ENCODE results near the gene PSG6.
"Not testable (repeated sequence)": the region's sequence is repeated elsewhere in the genome, so short reads cannot be mapped to it uniquely, and the experiment has no call there.

Gene PSG6

GRCh38 chr19:42911731-42912130 lies 6.0 kb downstream of the PSG6 start:
- in situ Hi-C loops (cut with MboI; ENCODE audit: low sequenced_read_pairs) = not testable (repeated sequence)

GRCh38 chr19:42906162-42906561 lies 11.5 kb downstream of the PSG6 start:
- in situ Hi-C loops (cut with MboI; ENCODE audit: low sequenced_read_pairs) = not testable (repeated sequence)

GRCh38 chr19:42900561-42900960 lies 17.1 kb downstream of the PSG6 start:
- in situ Hi-C loops (cut with MboI; ENCODE audit: low sequenced_read_pairs) = not testable (repeated sequence)

DNA sequence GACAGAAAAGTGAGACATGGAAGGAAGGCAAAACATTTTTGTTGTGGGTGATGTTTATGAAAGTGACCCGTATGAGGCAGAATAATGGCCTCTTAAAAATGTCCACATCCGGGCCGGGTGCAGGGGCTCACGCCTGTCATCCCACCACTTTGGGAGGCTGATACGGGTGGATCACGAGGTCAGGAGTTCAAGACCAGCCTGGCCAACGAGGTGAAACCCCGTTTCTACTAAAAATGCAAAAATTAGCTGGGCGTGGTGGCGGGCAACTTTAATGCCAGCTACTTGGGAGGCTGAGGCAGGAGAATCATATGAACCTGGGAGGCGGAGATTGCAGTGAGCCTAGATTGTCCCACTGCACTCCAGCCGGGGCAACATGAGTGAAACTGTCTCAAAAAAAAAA lies 18.0 kb downstream of the PSG6 start:
- in situ Hi-C loops (cut with MboI; ENCODE audit: low sequenced_read_pairs) = not testable (repeated sequence)

- in situ Hi-C loops (cut with MboI; ENCODE audit: low sequenced_read_pairs) = not testable (repeated sequence)
These were observed 18.6 kb downstream of the PSG6 start for GRCh38 chr19:42899110-42899509.

GRCh38 chr19:42898656-42899055 lies 19.0 kb downstream of the PSG6 start:
- in situ Hi-C loops (cut with MboI; ENCODE audit: low sequenced_read_pairs) = not testable (repeated sequence)

DNA sequence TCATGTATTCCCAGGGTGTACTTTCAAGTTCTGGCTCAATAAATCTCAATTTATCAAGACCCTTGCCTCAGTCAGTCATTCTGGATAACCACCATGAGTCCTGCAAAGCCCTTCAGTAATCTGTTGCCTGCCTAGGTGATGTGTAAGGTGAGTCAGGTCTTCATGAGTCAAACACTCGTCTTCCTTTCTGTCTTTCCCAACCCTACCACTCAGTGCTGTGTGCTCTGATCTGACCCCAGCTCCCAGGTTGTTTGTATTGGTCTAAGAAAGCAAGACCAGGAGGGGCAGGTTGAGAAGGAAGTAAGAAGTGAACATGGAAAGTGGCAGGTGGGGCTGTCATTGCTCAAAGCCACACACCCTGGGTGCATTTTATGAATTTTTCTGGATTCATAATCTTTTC lies 20.0 kb downstream of the PSG6 start:
- in situ Hi-C loops (cut with MboI; ENCODE audit: low sequenced_read_pairs) = not testable (repeated sequence)

- in situ Hi-C loops (cut with MboI; ENCODE audit: low sequenced_read_pairs) = not testable (repeated sequence)
These were observed 27.2 kb downstream of the PSG6 start for GRCh38 chr19:42890446-42890845.

DNA sequence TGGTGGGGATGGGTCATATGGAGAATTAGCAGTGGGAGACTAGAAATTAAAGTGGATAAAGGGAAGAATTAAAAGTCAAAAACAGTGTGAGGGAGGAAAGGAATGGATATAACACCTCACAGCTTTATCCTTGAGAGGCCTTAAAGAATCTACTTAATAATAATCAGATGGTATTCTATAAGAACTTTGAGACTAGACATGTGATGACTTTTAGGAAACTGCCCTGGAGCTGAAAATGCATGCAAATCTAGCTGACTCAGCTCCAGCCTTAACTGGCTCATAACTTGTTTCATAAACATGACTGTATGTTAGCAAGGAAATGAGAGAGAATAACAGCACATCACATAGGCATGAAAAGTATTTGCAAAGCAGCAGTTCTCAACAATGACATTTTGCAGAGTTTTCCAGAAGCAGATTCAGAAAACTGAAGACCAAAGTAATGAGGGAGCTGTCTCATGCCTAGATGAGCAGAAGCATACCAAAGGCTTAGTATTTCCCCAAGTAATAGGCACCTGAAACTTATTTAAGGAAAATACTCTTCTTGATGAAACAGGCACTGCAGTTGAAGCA lies 29.7 kb downstream of the PSG6 start:
- in situ Hi-C loops (cut with MboI; ENCODE audit: low sequenced_read_pairs) = not testable (repeated sequence)

GRCh38 chr19:42882730-42883129 lies 35.0 kb downstream of the PSG6 start:
- in situ Hi-C loops (cut with MboI; ENCODE audit: low sequenced_read_pairs) = not testable (repeated sequence)

DNA sequence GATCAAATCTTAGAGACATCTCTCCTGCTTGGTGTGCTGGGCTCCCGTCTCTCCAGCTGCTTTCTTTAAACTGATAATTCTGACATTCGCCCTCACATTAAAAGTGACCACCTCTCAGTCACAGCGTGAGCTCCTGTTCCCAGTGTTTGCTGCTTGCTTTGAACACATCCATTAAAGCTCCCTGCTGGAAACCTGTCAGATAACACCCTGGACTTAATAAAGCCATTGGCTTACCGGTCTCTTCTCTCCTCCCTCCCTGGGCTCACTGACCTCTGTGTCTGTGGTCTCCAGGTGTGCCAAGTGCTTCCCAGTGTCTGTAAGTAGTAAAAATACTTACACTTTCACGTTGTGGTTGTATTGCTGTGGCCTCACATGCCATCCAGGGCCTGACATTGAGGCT lies 35.7 kb downstream of the PSG6 start:
- in situ Hi-C loops (cut with MboI; ENCODE audit: low sequenced_read_pairs) = not testable (repeated sequence)

DNA sequence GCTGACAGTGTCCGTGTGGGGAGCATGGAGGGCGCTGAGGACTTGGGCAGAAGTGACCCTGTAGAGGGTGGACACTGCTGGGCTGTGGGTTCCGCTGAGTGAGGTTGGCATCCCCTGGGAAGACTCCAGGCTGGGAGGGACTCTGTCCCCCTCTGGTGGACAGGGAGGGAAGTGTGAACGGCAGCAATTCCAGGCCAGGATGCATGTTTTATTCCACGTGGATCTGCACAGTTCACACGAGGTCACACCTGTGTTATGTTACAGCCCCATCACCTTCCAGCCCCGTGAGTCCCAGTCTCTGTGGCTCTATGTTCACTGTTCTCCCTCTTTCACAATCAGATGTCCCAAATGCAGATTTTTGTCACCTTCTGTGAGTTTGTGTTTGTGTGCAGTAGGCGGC lies 36.4 kb downstream of the PSG6 start:
- in situ Hi-C loops (cut with MboI; ENCODE audit: low sequenced_read_pairs) = not testable (repeated sequence)

GRCh38 chr19:42880621-42881020 lies 37.1 kb downstream of the PSG6 start:
- in situ Hi-C loops (cut with MboI; ENCODE audit: low sequenced_read_pairs) = not testable (repeated sequence)

GRCh38 chr19:42879613-42880012 lies 38.1 kb downstream of the PSG6 start, which contains the start of gene PSG1:
Gene PSG1, minus strand, starts transcription at chr19:42879713. Its CDS starts 132 bp downstream, at chr19:42879581.
- in situ Hi-C loops (cut with MboI; ENCODE audit: low sequenced_read_pairs) = no loop called here

DNA sequence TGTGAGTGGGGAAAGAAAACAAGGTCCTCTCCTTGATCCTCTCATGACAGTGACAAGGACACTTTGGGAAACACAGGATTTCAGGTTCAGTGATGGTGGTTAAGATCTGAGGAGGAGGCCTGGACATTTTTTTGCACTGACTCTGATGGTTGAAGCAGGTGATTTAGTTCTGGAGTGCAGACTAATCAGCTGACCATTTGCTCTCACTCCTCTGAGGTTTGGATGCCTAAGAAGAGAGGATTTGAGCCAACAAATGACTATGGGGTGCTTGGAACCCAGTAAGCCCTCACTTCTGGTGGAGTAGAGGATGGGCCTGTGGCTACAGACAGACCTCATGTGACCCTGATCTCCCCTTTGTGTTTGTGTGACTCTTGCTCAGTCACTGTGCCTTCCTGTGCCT lies 41.1 kb downstream of the PSG6 start:
- in situ Hi-C loops (cut with MboI; ENCODE audit: low sequenced_read_pairs) = not testable (repeated sequence)

GRCh38 chr19:42875881-42876280 lies 41.8 kb downstream of the PSG6 start:
- in situ Hi-C loops (cut with MboI; ENCODE audit: low sequenced_read_pairs) = not testable (repeated sequence)

DNA sequence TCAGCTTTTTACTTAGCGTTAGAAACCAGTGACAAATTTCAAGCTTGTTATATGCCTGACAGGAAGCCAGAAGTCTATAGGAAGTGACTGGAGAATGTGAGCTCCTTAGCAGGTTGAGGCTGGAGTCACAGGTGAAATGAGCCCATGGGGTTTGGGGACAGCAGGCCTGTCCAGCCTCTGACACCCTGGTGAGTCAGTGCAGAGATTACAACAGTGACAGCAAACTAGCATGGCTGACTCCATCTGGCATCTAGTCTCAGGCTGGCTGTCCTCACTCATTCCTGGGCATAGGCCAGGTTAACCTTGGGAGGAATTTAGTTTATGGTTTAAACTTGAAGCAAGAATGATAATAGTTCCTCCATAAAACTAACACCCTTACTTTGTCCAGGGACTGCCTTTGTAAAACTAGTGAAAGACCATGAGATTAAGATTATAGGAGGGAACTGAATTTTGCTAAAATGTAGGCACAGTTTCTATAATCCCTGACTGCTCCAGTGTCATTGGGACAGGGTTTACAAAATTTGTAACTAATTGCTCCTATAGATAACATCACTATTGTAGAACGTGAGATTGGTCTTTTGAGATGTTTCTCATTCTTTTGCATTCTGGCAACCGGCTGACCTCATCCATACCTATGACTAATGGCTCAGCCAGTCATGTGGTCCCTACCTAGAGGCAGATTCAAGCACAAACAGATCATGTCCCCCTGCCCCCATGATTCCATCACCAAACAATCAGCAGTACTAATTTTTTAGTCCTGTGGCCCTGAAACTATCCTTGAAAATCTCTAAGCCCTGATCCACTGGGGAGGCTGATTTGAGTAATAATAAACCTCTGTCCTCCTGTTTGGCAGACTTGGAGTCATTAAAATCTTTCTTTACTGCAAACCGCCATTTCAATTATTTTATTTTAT lies 42.5 kb downstream of the PSG6 start:
- in situ Hi-C loops (cut with MboI; ENCODE audit: low sequenced_read_pairs) = not testable (repeated sequence)

DNA sequence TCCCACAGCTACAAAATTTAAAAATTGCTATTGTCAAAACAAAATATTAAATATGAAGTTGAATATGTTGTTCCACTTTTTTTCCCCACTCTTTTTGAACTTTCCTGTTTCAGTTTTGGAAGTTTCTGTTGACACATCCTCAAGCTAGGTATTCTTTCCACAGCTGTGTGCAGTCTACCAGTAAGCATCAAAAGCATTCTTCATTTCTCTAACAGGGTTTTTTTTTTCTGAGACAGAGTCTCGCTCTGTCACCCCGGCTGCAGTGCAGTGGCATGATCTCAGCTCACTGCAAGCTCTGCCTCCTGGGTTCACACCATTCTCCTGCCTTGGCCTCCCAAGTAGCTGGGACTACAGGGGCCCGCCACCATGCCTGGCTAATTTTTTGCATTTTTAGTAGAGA lies 43.6 kb downstream of the PSG6 start:
- in situ Hi-C loops (cut with MboI; ENCODE audit: low sequenced_read_pairs) = not testable (repeated sequence)

GRCh38 chr19:42872608-42873007 lies 45.1 kb downstream of the PSG6 start:
- in situ Hi-C loops (cut with MboI; ENCODE audit: low sequenced_read_pairs) = no loop called here

DNA sequence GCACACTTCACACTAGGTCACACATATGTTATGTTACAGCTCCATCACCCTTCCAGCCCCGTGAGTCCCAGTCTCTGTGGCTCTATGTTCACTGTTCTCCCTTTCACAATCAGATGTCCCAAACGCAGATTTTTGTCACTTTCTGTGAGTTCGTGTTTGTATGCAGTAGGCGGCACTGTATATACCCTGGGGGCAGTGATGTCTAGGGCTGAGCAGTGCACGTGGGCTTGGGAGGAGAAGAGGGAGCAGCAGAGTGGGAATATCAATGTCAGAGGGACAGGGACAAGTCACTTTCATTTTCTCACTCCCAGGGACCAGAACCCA lies 60.2 kb downstream of the PSG6 start:
- in situ Hi-C loops (cut with MboI; ENCODE audit: low sequenced_read_pairs) = no loop called here

GRCh38 chr19:42856866-42857543 lies 60.7 kb downstream of the PSG6 start:
- in situ Hi-C loops (cut with MboI; ENCODE audit: low sequenced_read_pairs) = not testable (repeated sequence)

- in situ Hi-C loops (cut with MboI; ENCODE audit: low sequenced_read_pairs) = not testable (repeated sequence)
These were observed 62.9 kb downstream of the PSG6 start for GRCh38 chr19:42854745-42855144.
